AG09319 (cell line): Measurements from ENCODE around the gene IVNS1ABP.
"Not testable (repeated sequence)": the region's sequence is repeated elsewhere in the genome, so short reads cannot be mapped to it uniquely, and the experiment has no call there.

Source experiments
- DNase-seq: peaks from one replicate; pipeline ENCODE4 v3.0.0-alpha.2; 2010; ENCODE audit warnings: low read depth; ENCODE audit errors: extremely low read depth
- TF ChIP-seq, protein P1 (sequence below): IDR thresholded peaks from 2 replicates; pipeline ENCODE4 v1.5.1; 2011; ENCODE audit warnings: low read depth, mild to moderate bottlenecking, inconsistent platforms, low read length, moderate library complexity

The IVNS1ABP gene

GRCh38 chr1:185317034-185317885, at the start of gene IVNS1ABP:
Gene IVNS1ABP, minus strand, starts transcription at chr1:185317243. Its CDS starts 7,750 bp downstream, at chr1:185309493.
- TF ChIP-seq, protein P1, sequence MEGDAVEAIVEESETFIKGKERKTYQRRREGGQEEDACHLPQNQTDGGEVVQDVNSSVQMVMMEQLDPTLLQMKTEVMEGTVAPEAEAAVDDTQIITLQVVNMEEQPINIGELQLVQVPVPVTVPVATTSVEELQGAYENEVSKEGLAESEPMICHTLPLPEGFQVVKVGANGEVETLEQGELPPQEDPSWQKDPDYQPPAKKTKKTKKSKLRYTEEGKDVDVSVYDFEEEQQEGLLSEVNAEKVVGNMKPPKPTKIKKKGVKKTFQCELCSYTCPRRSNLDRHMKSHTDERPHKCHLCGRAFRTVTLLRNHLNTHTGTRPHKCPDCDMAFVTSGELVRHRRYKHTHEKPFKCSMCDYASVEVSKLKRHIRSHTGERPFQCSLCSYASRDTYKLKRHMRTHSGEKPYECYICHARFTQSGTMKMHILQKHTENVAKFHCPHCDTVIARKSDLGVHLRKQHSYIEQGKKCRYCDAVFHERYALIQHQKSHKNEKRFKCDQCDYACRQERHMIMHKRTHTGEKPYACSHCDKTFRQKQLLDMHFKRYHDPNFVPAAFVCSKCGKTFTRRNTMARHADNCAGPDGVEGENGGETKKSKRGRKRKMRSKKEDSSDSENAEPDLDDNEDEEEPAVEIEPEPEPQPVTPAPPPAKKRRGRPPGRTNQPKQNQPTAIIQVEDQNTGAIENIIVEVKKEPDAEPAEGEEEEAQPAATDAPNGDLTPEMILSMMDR: no peak; the same call in none of the 2 replicates
- DNase-seq: peak; percentile 76

DNA sequence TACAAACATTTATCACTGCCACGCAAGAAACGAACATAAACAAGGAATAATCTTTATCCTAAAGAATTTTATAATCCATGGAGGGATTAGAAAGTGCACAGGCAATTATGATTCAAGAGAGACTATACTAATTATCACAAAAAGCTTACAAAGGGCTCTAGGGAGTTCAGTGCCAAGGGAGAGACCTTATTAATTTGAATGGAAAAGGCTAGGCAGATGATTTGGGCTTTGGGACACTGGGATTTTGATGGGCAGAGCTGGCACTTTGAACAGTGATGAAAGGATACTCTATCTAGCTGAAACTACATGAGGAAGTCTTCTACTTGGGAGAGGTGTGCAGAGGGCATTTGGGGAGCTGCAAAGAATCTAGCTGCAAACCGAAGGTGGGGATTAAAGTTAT, 48.9 kb upstream of the IVNS1ABP start:
- TF ChIP-seq, protein P1: no peak

DNA sequence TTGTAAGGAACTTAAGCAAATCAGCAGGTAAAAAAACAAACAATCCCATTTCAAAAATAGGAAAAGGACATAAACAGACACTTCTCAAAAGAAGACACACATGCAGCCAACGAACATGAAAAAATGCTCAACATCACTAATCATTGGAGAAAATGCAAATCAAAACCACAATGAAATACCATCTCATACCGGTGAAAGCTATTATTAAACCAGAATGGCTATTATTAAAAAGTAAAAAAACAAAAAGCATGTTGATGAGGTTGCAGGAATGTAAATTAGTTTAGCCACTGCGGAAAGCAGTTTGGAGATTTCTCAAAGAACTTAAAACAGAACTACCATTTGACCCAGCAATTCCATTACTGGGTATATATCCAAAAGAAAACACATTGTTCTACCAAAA, 47.5 kb upstream of the IVNS1ABP start:
- DNase-seq: not testable (repeated sequence)

More for the DNA sequence above, 48.9 kb upstream of the IVNS1ABP start:
- DNase-seq: no peak

- TF ChIP-seq, protein P1: no peak
- DNase-seq: no peak
Observed at GRCh38 chr1:185363205-185363604, 46.2 kb upstream of the IVNS1ABP start.

GRCh38 chr1:185360714-185361113, 43.7 kb upstream of the IVNS1ABP start:
- TF ChIP-seq, protein P1: no peak
- DNase-seq: no peak

DNA sequence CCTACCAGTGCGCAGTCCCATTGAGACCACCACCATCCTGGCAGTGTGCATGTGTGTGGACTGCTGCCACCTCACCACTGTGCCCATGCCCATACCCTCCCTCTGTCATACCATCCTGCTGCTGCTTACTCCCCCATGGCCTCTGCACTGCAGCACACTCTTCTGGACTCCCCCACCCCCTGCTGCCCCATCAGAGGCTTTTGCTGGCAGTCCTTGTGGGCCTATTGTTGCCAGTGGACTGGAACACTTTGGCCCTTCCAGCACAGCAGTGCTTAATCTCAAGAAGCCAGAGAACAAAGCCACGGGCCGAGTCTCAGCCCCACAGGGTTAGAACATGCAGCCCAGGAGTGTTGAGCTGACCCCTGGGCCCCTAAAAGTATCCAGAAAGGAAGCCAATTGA, 41.9 kb upstream of the IVNS1ABP start:
- DNase-seq: no peak
- TF ChIP-seq, protein P1: no peak

- TF ChIP-seq, protein P1: no peak
- no peak for DNase-seq
Observed at GRCh38 chr1:185355947-185356346, 38.9 kb upstream of the IVNS1ABP start.

- no peak for DNase-seq
- TF ChIP-seq, protein P1: no peak
Observed at GRCh38 chr1:185353124-185353523, 36.1 kb upstream of the IVNS1ABP start.
